ENCODE data around the gene MED19.

- TF ChIP-seq CTCF (IDR thresholded peaks at IDR 0.05) (no peak), POLR2A (IDR thresholded peaks at IDR 0.05; ENCODE audit: low read depth) (no peak), POLR2AphosphoS5 (IDR thresholded peaks at IDR 0.05) (no peak), EP300 (IDR thresholded peaks at IDR 0.05) (no peak)
Observed at GRCh38 chr11:57727185-57727584, 15.2 kb upstream of the MED19 start.

Measured in esophagus muscularis mucosa (tissue), 4 donors.